Large intestine (tissue), 3 donors: Measurements from ENCODE around the gene MALAT1. TPM values are rescaled to one million over a fixed set of nuclear protein-coding genes. Genes with fewer than 3 reads are reported as not detected.
A peak's percentile ranks its signal among the peaks of the same experiment; 100 is the strongest.

ENCODE experiments used
- DNase-seq, 2 donors: peaks; one replicate each; pipeline versions ENCODE4 v3.0.0 to v3.0.0-alpha.2; 2013
- H3K27ac ChIP-seq: one replicate; pipeline ENCODE4 v1.5.1; 2013; ENCODE audit warnings: low read length
- H3K27me3 ChIP-seq: 2 replicates; pipeline ENCODE4 v1.6.1; 2013; ENCODE audit warnings: low read length; ENCODE audit not compliant: control insufficient read depth, insufficient read depth
- H3K36me3 ChIP-seq: 2 replicates; pipeline ENCODE4 v1.6.1; 2013; ENCODE audit warnings: low read length; ENCODE audit not compliant: control insufficient read depth, insufficient read depth
- H3K4me1 ChIP-seq: one replicate; pipeline ENCODE4 v1.6.1; 2013; ENCODE audit warnings: low read length; ENCODE audit not compliant: control insufficient read depth, insufficient read depth
- H3K4me3 ChIP-seq: one replicate; pipeline ENCODE4 v1.5.1; 2013; ENCODE audit warnings: low read length
- H3K9me3 ChIP-seq: one replicate; pipeline ENCODE4 v1.6.1; 2013; ENCODE audit warnings: mild to moderate bottlenecking, low read depth, low read length, moderate library complexity; ENCODE audit not compliant: control insufficient read depth
- WGBS: methylation state at CpG from one replicate; pipeline ENCODE4 v1.1.5; 2013; ENCODE audit warnings: low lambda C conversion rate; ENCODE audit not compliant: insufficient coverage; 5-methylcytosine and 5-hydroxymethylcytosine counted together
- polyA plus RNA-seq: library from polyadenylated mRNA; unstranded; fragments of 120-200 nt; gene quantifications from one replicate; pipeline ENCODE4 v1.2.1, GENCODE V29; 2013

Gene MALAT1
- polyA plus RNA-seq, 1 donor = 368 TPM

- no peak overlapping the region for H3K27ac ChIP-seq
- DNase-seq = peak in 1 of 2 donors; percentile 43
- H3K27me3 ChIP-seq = no peaks in the 10 kb centered on the region
- peaks cover 8% of the 10 kb centered on the region for H3K36me3 ChIP-seq
- no peaks in the 10 kb centered on the region for H3K9me3 ChIP-seq
- no CpG with 5 or more reads among the region's 37 CpGs for WGBS
- no peak overlapping the region for H3K4me3 ChIP-seq
- peaks cover 52% of the 10 kb centered on the region for H3K4me1 ChIP-seq
Observed at GRCh38 chr11:65553301-65554001, 54.6 kb downstream of the MALAT1 start.

GRCh38 chr11:65554057-65554818 lies 55.4 kb downstream of the MALAT1 start:
- Histone ChIP-seq H3K9me3 (no peaks in the 10 kb centered on the region), H3K4me1 (peaks cover 60% of the 10 kb centered on the region), H3K36me3 (peaks cover 3% of the 10 kb centered on the region), H3K27ac (no peak overlapping the region), H3K27me3 (no peaks in the 10 kb centered on the region), H3K4me3 (no peak overlapping the region)
- DNase-seq = no peak
- no CpG with 5 or more reads among the region's 27 CpGs for WGBS

- no CpG with 5 or more reads among the region's 4 CpGs for WGBS
- peaks cover 65% of the 10 kb centered on the region for H3K4me1 ChIP-seq
- H3K36me3 ChIP-seq = peaks cover 3% of the 10 kb centered on the region
- DNase-seq = no peak
- H3K4me3 ChIP-seq = no peak overlapping the region
- peak overlapping the region; percentile 61 for H3K27ac ChIP-seq
- H3K9me3 ChIP-seq = no peaks in the 10 kb centered on the region
- no peaks in the 10 kb centered on the region for H3K27me3 ChIP-seq
Observed at GRCh38 chr11:65554842-65555430, 56.1 kb downstream of the MALAT1 start.

- peak; percentile 89 for DNase-seq
- peaks cover 3% of the 10 kb centered on the region for H3K36me3 ChIP-seq
- WGBS = no CpG with 5 or more reads among the region's 6 CpGs
- H3K4me1 ChIP-seq = peaks cover 69% of the 10 kb centered on the region
- peak overlapping the region; percentile 61 for H3K27ac ChIP-seq
- no peaks in the 10 kb centered on the region for H3K27me3 ChIP-seq
- no peaks in the 10 kb centered on the region for H3K9me3 ChIP-seq
- no peak overlapping the region for H3K4me3 ChIP-seq
Observed at GRCh38 chr11:65555693-65556231, 56.9 kb downstream of the MALAT1 start.

Other genes with a start within 250 kb of the MALAT1 start
- gene POLA2, start 237.1 kb upstream of the MALAT1 start, polyA plus RNA-seq = 13.6 TPM
- 10.5 TPM for gene CDC42EP2, start 184.2 kb upstream of the MALAT1 start, polyA plus RNA-seq
- 48.9 TPM for gene DPF2, start 165.2 kb upstream of the MALAT1 start, polyA plus RNA-seq
- gene TIGD3, start 144.3 kb upstream of the MALAT1 start, polyA plus RNA-seq = 2.1 TPM
- gene SLC25A45, start 116.4 kb upstream of the MALAT1 start, polyA plus RNA-seq = 41.2 TPM
- gene FRMD8, start 112.4 kb upstream of the MALAT1 start, polyA plus RNA-seq = 23.5 TPM
- gene NEAT1, start 76.2 kb upstream of the MALAT1 start, polyA plus RNA-seq = 1,329 TPM
- 50.7 TPM for gene SCYL1, start 26.0 kb downstream of the MALAT1 start, polyA plus RNA-seq
- 105 TPM for gene LTBP3, start 59.3 kb downstream of the MALAT1 start, polyA plus RNA-seq
- gene ZNRD2, start 71.4 kb downstream of the MALAT1 start, polyA plus RNA-seq = 32.3 TPM
- 25.9 TPM for gene FAM89B, start 73.5 kb downstream of the MALAT1 start, polyA plus RNA-seq
- gene EHBP1L1, start 77.0 kb downstream of the MALAT1 start, polyA plus RNA-seq = 77.9 TPM
- 0.49 TPM for gene KCNK7, start 96.8 kb downstream of the MALAT1 start, polyA plus RNA-seq
- gene MAP3K11, start 115.2 kb downstream of the MALAT1 start, polyA plus RNA-seq = 69.1 TPM
- 29.1 TPM for gene PCNX3, start 116.7 kb downstream of the MALAT1 start, polyA plus RNA-seq
- gene SIPA1, start 139.1 kb downstream of the MALAT1 start, polyA plus RNA-seq = 26.4 TPM
- gene RELA, start 163.9 kb downstream of the MALAT1 start, polyA plus RNA-seq = 53.8 TPM
- 57.8 TPM for gene KAT5, start 213.2 kb downstream of the MALAT1 start, polyA plus RNA-seq
- gene RNASEH2C, start 221.8 kb downstream of the MALAT1 start, polyA plus RNA-seq = 38.9 TPM